B cell (primary cell): ENCODE data around the gene CARHSP1.

Source experiments
- EZH2 ChIP-seq: IDR thresholded peaks from 2 replicates; pipeline ENCODE4 v1.6.1; 2012; ENCODE audit warnings: borderline replicate concordance, low read depth, mild to moderate bottlenecking, moderate library complexity, low read length; ENCODE audit not compliant: insufficient read depth, poor library complexity, severe bottlenecking
- TF ChIP-seq, protein P1 (sequence below): fragments of 200-600 bp; IDR thresholded peaks from one replicate; pipeline ENCODE4 v1.8.0; 2022; ENCODE audit warnings: antibody characterized with exemption, mild to moderate bottlenecking

DNA sequence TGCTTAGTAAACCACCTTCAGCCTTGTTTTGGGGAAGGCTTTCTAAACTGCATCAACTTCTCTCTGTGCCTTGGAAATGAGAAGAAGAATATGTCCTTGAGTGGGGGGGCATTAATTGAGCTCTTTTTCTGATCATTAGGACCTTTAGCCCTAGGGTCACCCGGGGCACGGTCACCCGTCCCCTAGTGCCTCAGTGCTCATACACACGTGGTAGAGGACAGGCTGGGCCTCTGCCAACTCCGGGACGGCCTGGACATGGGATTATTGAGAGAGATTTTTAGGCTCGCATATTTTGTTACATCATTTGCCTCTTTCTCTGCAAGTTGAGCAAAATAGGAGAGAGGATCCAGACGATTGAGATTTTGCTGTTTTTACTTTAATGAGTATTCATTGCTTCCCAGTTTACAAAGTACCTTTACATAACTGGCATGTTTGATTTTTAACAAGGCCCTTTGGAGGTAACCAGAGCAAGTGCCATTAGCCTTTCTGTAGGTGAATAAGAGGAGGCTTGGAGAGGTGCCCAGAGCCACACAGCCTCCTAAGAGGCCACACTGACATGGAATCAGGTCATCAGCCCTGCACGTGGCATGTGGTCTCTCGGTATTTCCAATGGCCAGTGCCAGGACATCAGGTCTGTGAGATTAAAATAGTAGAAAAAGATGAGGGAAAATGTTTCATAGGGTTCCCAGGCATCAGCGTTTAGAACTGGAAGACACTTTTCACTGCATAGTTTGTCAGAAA, 60.0 kb downstream of the CARHSP1 start:
- TF ChIP-seq, protein P1, sequence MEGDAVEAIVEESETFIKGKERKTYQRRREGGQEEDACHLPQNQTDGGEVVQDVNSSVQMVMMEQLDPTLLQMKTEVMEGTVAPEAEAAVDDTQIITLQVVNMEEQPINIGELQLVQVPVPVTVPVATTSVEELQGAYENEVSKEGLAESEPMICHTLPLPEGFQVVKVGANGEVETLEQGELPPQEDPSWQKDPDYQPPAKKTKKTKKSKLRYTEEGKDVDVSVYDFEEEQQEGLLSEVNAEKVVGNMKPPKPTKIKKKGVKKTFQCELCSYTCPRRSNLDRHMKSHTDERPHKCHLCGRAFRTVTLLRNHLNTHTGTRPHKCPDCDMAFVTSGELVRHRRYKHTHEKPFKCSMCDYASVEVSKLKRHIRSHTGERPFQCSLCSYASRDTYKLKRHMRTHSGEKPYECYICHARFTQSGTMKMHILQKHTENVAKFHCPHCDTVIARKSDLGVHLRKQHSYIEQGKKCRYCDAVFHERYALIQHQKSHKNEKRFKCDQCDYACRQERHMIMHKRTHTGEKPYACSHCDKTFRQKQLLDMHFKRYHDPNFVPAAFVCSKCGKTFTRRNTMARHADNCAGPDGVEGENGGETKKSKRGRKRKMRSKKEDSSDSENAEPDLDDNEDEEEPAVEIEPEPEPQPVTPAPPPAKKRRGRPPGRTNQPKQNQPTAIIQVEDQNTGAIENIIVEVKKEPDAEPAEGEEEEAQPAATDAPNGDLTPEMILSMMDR, result no peak
- no peak for TF ChIP-seq EZH2
